RKO (cell line): ENCODE measurements around the gene FAM151A.
"Not testable (repeated sequence)": the region's sequence is repeated elsewhere in the genome, so short reads cannot be mapped to it uniquely, and the experiment has no call there.

Experiments
- DNase-seq: peaks from one replicate; pipeline ENCODE4 v3.0.0-alpha.2; 2016; ENCODE audit warnings: low spot score

FAM151A gene

GRCh38 chr1:54636461-54637446 is 13.4 kb upstream of the FAM151A start:
- not testable (repeated sequence) for DNase-seq

DNA sequence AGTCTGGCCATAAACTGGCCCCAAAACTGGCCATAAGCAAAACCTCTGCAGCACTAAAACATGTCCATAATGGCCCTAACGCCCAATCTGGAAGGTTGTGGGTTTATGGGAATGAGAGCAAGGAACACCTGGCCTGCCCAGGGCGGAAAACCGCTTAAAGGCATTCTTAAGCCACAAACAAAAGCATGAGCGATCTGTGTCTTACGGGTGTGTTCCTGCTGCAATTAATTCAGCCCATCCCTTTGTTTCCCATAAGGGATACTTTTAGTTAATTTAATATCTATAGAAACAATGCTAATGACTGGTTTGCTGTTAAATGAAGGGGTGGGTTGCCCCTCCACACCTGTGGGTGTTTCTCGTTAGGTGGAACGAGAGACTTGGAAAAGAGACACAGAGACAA is 12.5 kb upstream of the FAM151A start:
- not testable (repeated sequence) for DNase-seq

- DNase-seq, result no peak
Observed at GRCh38 chr1:54627196-54627595, 3.9 kb upstream of the FAM151A start.

DNA sequence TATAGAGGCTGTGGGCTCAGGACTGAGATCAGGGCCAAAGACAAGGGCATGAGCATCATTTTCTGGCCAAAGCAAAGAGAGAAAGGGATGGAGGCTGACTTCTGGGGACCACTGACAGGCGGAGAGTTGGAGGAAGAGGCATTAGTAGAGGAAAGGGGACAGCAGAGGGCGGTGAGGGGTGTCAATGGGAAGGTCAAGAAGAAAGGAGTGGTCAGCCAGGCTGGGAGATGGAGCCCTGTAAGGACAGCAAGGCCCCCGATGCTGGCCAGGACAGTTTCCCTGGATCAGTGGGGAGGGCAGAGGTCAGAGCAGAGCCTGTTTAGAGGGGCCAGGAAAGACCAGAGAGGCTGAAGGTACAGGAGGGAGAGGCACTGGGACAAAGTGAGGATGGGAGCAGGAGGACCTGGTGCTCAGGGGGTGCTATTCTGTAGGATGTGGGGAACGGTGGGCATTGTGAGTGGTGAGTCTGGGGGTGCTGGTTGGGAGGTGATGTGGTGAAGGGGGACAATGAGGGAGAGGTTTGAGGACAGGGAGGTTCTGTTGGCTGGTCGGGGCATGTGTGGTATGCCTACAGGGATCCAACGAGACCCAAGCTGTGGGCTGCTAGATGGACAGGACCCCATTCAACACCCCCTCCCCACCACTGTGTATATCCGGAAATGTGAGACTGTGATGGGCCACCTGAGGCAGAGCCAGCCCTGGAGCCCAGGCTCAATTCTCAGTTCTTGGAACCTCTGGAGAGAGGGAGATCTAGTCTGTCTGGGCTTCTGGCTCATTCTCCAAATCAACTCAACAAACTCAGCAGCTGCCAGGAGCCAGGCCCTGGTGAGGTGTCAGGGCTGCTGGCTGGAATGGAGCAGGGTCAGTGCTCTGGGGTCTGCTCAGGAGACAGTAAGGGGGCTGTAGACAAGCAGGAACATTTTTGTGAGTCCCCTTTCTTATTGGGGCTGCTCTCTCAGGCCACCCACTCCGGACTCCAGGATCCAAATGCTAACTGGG is 1.4 kb upstream of the FAM151A start:
- DNase-seq, result no peak

DNA sequence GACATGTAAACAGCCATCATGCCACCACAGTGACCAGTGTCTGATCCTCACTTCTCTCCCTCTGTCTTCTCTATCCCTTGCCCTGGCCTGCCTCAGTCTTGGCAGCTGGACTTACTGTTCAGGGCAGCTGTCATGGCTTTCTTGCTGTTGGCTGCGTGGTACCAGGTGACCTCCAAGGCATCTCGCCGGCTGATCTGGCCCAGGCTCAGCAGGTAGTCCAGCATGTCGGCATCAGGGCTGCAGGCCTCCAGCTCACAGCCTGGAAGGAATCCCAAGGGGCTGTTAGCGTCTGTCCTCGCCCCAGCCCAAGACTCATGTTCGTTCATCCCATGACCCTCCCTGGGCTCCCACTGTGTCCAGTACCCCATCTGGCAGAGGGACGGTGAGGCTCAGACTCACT is 3.6 kb downstream of the FAM151A start:
- no peak for DNase-seq

DNA sequence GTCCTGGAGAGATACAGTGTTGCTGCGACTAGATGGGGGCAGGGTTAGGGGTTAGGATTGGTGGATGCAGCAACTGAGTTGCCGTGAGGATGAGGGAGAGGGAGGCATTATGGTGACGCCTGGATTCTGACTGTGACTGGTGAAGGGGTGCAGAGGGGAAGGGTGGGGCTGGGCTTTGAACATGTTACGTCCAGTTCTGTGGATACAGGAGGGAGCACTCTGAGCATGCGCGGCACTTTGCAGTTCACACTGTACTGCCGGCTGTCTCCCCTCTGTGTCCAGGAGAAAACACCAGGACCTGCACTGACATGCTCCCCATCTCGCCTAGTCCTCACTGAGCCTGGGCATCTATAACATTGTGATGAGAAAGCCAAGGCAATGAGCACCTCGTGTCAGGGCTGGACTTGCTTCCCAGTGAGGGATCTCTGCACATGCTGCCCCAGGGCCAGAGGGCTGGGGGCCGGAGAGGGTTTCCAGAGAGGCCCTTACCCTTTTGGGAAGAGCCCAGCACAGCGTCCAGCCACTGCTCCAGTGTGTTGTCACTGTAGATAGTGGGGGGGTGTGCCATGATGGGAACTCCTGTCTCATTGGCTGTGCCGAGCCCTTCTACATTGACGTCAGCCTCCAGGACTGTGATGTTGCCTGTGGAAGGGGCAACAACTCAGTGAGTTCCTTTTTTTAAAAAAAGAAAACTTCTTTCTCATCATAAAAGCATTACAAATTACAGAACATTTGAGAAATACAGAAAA is 7.6 kb downstream of the FAM151A start:
- DNase-seq, result no peak

GRCh38 chr1:54614563-54614962 is 8.8 kb downstream of the FAM151A start:
- no peak for DNase-seq

DNA sequence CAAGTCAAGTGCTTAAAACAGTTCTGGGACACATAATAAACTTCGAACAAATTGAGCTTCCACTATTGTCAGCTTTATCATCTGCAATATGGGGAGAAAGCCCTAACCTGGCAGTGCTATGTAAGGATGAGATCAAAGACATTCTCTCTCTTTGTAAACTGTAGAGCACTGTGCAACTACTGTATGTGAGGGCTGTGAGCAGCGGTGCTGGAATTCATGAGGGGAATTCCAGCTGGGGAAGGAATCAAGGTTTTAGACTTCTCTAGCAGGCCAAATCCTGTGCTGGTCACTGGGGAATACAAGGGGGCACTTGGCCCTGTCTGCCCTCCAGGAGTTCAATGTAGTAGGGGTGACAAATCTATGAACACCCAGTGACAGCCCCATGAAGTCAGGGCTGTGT is 9.3 kb downstream of the FAM151A start:
- DNase-seq, result no peak

GRCh38 chr1:54611621-54612020 is 11.7 kb downstream of the FAM151A start:
- no peak for DNase-seq

- DNase-seq, result no peak
Observed at GRCh38 chr1:54610601-54611580, 12.4 kb downstream of the FAM151A start.

DNA sequence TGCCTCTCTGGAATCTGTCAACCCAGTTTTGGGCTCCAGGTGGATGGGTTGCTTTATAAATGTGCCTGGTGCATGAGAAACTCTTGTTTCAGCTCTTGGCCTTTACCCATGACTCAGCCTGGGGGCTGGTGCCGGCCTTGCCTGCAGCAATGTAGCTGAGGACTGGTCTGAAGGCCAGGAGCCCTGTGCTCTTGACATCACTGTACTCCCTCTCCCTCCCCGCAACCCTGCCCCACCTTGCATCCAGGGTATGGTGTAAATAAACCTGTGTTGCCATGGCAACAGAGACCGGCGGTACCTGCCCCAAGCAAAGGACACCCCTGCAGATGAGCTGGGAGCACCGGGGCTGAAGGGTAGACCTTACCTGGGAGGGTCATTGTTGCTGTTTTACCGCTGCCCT is 13.3 kb downstream of the FAM151A start:
- DNase-seq, result no peak

DNA sequence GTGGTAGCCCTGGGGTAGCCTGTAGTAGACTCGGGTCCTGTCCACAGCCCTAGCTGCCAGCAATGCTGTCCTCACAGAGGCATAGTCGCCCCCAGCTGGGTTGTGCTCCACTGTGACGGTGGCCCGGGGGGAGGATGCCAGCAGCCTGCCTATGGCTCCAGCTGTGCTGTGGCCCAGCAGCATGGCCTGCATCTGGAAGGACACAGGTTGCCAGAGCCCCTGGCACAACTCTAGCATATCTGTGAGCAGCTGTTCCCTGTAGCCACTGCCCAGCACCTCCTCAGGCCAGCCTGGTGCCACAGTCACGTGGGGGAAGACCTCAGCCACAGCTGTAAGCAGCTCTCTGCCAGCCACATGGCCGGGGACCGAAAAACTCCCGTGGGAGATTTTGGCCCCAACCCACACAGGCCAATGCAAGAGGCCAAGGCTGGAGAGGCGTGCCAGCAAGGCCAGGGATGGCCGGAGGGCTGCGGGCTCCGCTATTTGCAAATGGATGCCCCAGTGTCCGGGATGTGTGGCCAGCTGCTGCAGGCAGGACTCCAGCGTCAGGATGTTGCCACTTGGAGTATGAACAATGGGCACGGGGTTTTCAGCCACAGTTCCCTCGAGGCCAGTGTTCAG is 13.9 kb downstream of the FAM151A start:
- DNase-seq, result no peak

DNA sequence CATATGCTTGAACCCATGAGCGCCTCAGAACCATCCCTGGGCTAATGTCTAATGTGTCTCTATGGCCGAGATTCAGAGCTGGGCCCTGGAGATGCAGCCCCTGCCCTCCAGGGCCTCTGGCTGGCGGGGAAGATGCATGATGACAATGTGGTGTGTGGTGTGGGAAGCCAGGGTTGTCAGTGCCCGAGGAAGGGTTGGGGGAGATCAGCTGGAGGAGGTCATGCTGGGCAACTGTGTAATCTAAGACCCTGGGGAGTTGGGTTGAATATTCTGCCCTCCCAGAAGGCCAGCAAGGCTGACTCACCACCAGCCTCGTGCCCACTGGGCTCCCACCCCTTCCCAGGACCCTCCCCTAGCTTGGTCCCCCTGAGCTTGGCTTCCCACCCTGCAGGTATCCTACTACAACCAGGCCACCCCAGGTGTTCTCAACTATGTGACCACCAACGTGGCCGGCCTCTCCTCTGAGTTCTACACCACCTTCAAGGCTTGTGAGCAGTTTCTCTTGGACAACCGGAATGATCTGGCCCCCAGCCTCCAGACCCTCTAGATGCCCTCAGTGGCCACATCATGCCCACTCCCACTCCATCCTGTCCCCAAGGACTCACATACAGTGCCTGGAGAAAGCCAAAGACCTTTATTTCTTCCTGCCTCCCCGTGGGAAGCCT is 14.6 kb downstream of the FAM151A start:
- DNase-seq, result no peak

GRCh38 chr1:54607821-54608565 is 15.3 kb downstream of the FAM151A start:
- DNase-seq, result no peak

GRCh38 chr1:54606990-54607325 is 16.4 kb downstream of the FAM151A start:
- no peak for DNase-seq

GRCh38 chr1:54606096-54606989 is 17.0 kb downstream of the FAM151A start:
- DNase-seq, result no peak

DNA sequence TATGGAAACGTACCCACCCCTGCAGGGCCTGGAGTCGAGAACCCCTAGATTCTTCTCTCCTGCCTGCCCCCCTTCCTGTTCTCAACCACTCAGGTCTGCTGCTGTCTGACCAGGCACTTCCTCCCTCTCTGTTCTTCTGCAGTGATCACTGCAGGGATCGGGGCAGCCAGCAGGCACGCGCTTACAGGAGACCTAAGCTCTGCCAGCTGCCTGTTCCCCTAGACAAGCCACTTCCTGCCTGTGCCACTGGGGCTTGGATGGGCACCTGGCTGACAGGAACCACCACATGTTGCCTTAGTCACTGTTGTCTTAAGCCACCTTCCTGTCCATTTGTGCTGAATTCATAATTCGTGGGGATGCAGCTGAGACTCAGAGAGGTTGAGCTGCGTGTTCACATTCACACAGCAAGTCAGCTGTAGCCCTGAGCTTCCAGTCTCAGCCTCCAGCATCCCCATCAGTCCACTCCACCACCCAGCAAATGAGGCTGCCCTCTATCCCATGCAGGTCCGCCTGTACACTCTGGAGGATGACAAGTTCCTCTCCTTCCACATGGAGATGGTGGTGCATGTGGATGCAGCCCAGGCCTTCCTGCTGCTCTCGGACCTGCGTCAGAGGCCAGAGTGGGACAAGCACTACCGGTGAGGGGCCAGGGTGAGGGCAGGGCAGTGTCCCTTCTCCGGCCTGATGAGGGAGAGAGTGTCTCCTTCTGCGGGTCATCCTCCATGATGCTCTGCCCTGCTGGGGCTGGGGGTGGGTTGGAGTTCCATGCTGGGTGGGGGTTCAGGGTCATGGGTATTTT is 18.6 kb downstream of the FAM151A start:
- DNase-seq, result no peak
